Activated CD8-positive, alpha-beta memory T cell treated with anti-CD3 and anti-CD28 coated beads for 1 hour (primary cell): ENCODE results near the gene MTOR.

ENCODE experiments used
- DNase-seq, 2 donors: peaks; one replicate each; pipeline ENCODE4 v3.0.0-alpha.2; 2020; ENCODE audit warnings: low read depth in 1 of 2; ENCODE audit errors: extremely low read depth in 1 of 2

The MTOR gene

DNA sequence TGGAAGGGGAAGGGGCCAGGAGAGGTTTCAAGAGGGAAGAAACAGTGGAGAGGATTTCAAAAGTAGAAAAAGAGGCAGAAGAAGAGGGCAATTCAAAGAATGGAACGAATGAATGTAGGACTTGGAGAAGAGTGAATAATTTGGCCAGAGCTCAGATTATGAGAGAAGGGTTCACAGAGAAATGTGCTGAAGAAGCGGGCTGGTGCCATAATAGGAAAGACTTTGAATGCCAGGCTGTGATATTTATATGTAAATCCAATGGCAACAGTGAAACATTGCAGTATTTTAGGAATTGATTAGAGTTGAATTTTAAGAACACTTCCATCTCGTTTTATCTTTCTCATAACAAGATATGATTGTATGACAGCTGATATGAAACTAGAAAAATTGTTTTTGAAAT, 109.2 kb downstream of the MTOR start:
- no peak for DNase-seq

GRCh38 chr1:11152755-11153154, 109.6 kb downstream of the MTOR start:
- DNase-seq = no peak

- no peak for DNase-seq
Measured at GRCh38 chr1:11151826-11152612, 110.3 kb downstream of the MTOR start.

GRCh38 chr1:11151114-11151513, 111.2 kb downstream of the MTOR start:
- no peak for DNase-seq

- DNase-seq = no peak
Measured at GRCh38 chr1:11150326-11150725, 112.0 kb downstream of the MTOR start.

DNA sequence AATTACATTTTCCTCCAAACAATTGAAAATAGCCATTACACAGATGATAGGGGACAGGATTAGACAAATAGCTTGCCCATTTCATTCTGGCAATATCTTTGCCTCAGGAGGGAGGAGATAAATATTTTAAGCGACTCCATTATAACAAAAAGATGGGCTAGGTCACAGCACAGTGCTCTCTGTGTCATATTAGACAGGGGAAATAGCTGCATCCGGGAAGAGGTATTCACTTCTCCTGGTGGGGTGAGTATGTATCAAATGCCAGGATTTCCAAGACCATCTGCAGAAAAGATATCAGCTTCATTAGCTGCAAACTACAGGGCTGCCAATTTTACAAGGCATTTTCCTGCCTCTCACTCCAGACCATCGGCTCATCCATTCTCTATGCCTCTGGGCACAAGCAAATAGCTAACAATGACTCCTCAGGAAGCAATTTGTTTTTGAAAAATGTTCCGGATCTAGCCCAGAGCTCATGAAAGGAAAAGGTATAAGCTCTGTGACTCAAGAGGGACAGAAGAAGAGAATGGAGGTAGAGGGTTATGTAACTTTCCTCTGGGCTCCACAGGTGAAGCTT, 115.1 kb downstream of the MTOR start:
- no peak for DNase-seq

DNA sequence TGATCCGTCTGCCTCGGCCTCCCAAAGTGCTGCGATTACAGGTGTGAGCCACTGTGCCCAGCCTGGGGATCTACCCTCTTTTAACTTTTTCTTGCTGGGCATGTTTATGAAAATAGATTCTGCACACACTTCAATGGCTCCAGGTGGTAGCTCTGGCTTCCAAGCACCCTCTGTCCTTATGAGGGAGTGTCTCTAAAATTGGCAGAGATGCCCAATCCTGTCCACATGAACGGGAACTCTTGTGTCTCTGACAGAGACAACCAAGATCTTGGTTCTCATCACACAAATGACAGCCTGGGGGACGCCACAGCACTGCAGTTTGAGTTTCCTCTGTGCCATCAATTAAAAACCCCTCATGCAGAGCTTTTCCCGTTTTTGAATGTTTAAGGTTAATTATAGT, 116.6 kb downstream of the MTOR start:
- DNase-seq = no peak

GRCh38 chr1:11144570-11145256, 117.6 kb downstream of the MTOR start:
- no peak for DNase-seq

GRCh38 chr1:11143907-11144306, 118.4 kb downstream of the MTOR start:
- DNase-seq = no peak

DNA sequence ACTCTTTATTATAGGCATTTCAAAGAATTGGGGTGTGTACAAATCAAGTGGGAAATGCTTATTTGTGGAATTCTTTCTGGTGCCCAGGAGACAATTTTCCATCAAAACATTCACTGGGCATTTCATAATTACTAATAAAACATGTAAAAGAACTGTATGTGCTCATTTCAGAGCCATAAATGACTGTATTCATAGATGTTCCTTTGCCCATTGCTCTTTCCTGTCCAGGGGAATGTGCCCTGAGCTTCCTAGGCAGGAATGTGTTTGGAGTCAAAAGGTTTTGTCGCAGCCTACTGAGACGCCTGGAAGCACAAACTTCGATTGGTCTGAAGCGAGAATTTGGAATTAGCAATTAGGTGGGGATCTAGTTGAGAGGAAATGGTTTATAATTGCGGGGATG, 119.0 kb downstream of the MTOR start:
- DNase-seq = no peak

DNA sequence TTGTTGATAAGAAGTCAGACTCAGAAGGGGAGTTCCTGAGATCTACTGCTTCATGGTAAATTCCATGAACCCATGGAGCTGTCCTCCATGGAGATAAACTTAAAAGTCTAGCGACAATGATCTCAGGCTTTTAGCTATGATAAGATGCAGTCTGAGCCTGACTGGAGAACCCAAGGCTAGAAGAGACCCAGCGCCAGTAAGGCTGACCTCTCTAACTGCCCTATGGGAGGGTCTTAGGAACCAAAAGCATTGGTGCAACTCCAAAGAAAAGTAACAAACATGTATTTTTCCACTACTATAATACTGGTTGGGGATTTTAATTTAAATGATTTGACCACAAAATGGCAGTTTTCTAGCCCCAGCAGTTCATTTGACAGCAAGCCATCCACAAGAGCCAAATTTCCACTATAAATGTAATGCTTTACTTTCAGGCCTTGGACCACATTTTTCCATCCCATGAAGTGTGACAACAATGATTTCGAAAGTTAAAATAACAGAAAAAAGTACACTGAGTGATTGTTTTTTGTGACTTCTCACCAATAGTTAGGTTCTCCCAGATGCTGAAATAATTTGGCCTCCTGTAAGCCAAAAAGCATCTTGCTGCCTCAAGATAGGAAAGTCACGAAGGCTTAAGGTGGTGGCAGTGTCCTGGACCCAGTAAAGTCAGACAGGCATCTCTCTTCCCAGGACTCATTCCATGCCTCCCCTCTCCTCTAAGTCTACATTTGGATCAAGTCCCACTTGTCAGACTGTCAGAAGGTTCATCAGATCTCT, 119.5 kb downstream of the MTOR start:
- DNase-seq = no peak

- no peak for DNase-seq
Measured at GRCh38 chr1:11138952-11139351, 123.4 kb downstream of the MTOR start.

GRCh38 chr1:11138029-11138428, 124.3 kb downstream of the MTOR start:
- DNase-seq = no peak

DNA sequence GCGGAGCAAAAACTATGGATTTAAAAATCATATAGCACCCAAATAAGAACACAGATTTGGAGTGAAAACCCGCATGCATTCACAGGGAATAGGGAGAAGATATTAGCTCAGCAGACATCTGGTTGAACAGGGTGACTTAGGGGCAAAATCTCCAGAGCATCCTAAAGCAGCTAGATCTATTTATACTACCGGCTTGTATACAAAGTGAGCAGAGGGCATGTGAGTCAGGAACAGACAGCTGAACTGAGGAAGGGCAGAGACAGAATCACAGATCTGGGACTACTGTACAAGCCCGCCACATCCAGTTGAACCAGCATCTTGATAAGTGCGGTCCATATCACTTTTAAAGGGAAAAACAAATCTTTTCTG, 127.5 kb downstream of the MTOR start:
- DNase-seq = no peak

- DNase-seq = no peak
Measured at GRCh38 chr1:11134251-11134897, 128.0 kb downstream of the MTOR start.

DNA sequence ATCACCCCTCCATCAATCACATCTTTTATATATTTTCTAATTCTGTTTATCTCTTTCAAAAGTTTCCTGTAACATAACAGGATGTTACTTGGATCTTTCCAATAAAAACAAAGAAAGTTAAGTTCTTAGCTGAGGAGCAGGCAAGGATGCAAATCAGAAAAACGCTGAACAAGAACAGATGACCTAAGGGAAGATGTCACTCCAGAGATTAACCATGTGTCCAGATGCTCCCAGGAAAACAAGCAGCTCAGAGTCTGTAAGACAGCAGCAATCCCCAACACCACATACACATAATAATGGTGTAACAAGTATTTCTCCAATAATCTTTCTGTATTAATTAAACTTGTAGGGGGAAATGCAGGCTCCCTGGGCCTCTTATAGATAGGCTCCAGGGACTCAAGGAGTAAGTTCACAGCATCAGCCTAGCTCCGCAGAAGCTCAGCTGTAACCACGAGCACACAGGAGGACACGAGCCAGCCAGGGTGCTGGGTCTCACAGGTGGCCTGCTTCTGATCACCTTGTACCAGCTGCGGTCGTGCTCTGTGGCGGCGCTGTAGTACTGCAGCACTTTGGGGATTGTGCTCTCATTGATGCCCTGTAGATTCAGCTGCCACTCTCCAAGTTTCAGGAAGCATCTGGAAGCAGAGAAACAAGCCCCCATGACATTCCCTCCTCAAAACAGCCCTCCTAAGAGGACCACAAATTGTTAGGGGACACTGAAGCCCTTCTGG, 129.6 kb downstream of the MTOR start:
- DNase-seq = no peak

- no peak for DNase-seq
Measured at GRCh38 chr1:11131816-11132215, 130.5 kb downstream of the MTOR start.

DNA sequence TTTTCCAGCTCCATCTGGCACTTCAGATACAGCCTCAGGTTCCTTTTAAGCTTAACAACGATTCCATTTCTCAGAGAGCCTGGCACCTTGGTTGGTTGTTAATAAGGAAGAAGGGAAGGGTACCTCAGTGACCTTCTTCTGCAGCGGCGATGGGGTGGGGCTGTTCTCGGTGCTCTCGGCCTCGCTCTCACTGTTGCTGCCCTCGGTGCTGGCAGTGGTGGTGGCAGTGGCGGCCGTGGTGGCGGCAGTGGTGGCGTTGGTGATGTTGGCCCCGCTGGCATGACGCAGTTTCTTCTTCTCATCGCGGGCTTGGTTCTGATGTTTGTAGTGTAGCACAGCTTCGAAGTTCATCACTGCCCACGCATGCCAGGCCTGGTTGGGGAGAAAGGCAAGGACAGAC, 131.9 kb downstream of the MTOR start:
- DNase-seq = no peak

GRCh38 chr1:11129649-11130390, 132.5 kb downstream of the MTOR start:
- no peak for DNase-seq

GRCh38 chr1:11126569-11126968, 135.8 kb downstream of the MTOR start:
- no peak for DNase-seq
